Erythroblast (primary cell): ENCODE data around the gene PUS1.

Source experiments
- GATA1 ChIP-seq: IDR thresholded peaks from 2 replicates; pipeline ENCODE4 v1.6.1; 2011; ENCODE audit warnings: low read depth, mild to moderate bottlenecking, control low read depth, low read length, moderate library complexity
- POLR2A ChIP-seq: IDR thresholded peaks from 2 replicates; pipeline ENCODE4 v1.6.1; 2011; ENCODE audit warnings: mild to moderate bottlenecking, low read length

- TF ChIP-seq POLR2A (no peak), GATA1 (no peak)
These were observed 19.2 kb downstream of the PUS1 start for GRCh38 chr12:131948166-131948712.
